Stimulated activated CD4-positive, alpha-beta T cell treated with anti-CD3 and anti-CD28 coated beads, Interleukin-2, amount 100 ng/mL, for 48 hours (primary cell): ENCODE measurements around the gene GRK1.

ENCODE experiments used
- DNase-seq, 2 donors: peaks; one replicate each; pipeline ENCODE4 v3.0.0-alpha.2; 2020

Gene GRK1

DNA sequence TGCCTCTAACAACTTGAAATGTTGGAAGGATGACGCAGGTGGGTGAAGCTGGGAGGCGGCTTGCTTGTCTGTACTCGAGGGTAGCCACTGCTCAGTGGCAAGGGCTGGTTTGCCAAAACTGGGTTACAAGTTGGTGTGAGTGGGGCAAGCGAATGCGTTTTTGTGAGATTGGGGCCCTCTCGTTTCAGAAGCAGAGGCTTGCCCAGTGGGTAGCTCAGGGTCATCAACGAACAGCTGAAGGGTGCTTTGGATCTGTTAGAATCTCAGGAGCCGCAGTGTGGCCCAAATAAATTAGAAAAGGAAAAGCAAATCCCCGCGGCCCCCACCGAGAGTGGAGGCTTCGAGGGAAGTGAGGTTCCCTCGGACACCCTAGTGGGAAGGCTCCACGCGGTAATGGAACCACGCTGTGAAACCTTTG is 16.3 kb upstream of the GRK1 start:
- DNase-seq = no peak

DNA sequence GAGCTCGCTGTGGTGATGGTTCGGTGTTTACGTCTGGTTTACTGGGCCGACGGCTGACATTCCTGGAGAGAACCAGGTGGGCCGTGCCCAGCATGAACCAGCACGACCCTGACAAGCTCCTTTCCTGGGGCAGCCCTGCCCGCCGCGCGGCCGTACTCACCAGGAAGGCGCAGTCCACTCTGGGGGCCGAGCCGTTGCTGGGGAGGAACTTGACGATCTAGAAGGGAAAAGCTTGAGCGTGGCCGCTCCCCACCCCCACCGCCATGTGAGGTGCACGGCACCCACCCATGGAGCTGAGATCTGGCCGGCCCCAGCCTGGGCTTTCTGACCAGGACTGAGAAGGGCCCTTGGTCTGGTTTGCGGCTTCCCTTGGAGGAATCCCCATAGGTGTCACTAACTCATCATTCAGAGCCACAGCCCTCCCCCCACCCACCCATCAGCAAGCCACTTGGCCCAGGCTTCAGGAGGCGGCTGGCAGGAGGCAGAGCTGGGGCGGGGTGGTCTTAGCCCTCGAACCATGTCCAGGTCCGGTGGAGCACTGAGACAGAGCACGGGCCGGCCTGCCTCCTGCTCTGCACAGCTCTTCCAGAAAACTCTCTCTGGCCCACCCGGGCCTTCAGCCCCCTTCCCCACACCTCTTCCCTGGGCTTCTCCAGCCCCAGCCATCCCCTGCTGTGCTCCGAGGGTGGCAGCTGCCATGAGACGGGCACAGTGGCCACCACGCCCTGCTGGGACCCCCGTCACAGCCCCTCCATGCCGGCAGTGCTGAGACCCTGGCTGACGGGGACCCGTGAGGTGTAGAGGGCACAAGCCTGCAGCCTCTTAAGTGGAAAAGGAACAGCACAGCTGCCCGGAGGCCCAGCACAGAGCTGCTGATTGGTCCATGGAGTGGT is 15.3 kb upstream of the GRK1 start:
- no peak for DNase-seq

DNA sequence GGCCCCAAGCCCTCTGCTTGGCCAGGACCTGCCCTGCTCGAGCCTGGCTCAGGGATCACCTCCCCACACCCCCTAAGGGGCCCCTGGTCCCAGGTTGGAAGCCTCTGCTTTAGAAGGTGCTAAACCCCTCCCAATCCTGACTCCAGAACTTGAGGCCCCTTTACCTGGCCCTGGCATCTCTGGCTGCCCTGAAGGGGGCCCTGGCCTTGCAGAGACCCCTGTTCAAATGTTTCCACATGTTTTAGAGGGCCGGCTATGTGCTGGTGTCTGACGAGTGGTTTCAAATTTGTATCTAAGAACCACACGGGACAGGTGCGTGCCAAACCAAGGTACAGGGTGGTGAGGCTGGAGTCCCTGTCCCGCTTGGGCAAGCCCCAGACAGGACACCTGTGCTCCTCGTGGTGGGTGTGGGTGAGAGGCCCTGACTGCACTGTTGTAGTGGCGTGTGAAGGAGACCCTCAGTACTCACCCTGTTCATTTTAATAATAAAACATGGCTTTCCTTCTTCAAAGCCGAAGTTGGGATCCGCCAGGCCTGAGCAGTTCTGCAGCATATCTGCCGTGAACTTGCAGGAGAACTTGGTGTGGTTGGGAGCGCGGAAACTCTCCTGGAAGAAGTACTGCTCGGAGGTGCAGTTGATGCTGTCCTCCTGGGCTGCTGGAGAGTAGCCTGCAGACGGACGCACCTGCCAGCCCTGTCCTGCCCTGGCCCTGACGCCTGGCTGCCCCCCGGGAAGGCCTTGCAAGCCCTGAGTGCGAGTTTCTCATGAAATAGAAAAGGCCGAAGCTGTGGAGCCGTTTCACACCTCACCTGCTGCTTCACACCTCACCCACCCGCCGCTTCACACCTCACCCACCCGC is 14.4 kb upstream of the GRK1 start:
- no peak for DNase-seq

DNA sequence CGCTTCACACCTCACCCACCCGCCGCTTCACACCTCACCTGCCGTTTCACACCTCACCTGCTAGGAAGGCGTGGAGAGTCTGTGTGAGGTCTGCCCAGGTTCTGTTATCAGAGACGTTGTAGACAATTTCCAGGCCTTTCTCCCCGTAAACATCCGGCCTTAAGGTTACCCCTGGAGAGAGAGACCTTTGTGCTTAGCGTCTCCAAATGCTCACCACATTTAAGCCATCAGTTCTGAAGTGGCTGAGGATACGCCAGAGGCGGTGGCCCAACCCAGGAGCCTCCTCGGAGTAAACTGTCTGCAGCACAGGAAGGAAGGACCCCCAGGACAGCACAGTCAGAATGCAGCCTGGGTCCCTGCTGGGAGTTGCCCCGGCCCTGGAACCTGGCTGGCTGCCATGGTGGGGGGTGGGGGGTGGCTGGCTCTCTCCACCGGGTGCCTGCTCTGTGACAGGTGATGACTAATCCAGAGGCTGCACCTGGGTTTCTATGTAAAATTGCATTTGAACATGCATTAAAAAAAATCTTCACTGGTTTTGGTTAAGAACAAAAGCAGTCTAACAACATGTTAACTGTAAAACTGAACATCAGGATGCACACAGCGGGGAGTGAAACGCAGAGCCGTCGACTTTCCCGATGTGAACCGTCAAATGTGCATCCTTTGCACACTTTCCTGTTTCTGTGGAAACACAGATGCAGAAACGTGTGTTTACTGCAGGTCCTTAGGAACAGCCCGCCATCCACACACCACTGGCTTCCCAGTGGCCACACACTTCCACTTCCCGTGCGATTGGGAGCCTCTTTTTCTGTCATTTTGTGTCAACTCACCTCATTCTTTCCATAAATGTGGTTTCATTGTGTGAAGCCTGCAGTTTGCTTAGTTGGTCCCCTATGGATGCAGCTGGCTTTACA is 13.5 kb upstream of the GRK1 start:
- DNase-seq = no peak

DNA sequence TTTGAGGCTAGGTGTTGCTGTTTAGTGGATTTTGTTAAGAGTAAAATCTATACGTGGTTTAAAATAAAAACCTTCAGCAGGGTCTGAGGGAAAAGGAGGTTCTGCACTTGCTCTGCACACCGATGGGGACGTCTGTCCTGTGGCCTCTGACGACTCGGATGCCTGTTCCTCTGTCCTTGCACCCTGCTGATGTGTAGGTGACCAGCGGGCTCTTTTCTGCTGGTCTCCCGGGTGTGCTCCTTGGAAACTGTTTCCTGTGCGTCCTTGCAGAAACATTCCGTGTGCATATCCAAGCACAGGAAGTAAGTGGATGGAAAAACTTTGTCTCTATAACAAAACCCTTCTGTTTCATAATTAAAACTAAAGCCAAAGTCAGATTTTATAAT is 12.9 kb upstream of the GRK1 start:
- DNase-seq = no peak

DNA sequence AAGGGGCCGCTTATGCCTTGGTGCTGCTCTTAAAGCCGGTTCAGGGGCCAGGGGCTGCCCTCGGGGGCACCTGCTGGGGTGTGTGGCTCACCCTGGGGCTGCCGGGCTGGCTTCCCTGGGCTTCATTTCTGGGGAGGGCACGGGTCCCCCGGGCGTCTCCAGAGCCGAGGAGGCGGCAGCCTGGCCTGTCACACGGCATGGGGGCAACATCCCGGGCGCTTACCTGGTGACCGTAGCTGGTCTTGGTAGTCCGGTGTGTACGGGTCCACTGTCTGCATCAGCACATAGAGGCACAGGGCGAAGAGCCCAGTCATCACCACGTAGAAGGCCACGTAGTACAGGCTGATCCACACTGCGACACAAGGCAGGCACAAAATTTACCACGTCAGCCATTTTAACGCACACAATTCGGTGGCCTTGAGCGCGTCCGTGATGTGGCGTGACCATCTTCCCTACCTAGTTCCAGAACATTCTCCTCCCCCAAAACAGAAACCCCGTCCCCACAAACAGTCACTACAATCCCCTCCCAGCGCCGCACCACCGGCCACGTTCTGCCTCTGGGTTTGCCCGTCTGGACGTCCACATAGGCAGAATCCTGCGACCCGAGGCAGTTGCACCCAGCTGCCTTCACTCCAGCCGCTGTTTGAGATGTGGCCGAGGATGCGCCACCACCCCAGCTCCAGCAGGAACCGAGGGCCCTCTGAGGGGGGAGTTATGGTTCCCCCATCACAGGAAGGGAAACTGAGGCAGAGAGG is 12.3 kb upstream of the GRK1 start:
- DNase-seq = no peak

DNA sequence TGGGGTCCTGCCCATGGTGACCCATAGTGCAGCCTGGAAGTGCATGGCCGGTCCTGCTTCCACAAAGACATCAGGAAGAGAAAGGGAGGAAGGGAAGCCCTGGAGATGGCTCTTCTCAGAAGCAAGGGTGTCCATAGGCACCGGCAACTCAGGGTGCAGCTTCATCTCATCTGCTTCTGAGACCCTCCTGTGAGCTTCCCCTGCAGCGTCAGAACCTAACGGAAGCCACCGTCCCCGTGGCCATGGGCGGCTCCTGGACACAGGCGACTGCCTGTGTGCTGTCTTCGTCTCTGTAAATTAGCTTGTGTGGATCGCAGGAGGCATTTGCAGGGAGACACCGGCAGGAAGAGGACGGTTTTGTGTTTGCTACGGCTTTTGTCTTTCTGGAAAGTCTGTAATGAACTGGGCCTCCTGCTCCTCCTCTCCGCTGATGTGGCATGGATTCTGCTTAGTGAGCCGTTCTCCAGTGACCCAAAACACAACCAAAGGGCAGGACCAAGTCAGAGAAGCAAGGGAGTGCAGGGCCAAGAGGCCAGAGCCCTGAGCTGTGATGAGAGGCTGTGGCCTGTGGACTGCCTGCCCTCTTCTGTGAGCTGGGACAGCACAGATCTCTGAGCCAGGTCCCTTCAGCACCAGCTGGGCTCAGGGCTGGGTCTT is 11.5 kb upstream of the GRK1 start:
- DNase-seq = no peak

DNA sequence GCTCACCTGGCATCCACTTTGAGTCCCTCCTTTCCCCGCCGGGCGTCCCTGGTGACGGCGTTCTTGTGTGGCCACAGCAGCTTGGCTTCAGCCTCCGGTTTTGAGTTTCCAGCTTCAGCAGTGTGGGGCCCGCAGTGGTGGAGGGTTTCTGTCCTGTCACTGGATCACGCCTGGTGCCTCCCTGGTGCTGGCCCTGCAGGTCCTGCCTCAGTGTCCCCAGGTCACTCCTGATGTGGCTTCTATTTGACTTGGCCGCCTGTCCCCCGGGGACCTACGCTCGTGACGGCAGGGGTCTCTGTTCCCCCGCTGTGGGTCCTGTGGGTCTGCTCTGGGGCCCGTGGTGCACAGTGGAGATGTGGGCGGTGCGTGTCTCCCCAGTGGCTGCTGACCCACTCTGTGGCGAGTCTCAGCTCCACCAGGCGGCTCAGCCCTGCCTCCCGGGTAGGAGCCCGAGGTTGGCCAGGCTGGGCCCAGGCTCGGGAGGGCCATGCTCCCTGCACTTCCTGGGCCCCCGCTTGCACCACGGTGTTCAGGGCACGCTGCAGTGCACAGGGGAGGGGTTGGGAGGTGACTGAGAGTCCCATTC is 10.9 kb upstream of the GRK1 start:
- no peak for DNase-seq

DNA sequence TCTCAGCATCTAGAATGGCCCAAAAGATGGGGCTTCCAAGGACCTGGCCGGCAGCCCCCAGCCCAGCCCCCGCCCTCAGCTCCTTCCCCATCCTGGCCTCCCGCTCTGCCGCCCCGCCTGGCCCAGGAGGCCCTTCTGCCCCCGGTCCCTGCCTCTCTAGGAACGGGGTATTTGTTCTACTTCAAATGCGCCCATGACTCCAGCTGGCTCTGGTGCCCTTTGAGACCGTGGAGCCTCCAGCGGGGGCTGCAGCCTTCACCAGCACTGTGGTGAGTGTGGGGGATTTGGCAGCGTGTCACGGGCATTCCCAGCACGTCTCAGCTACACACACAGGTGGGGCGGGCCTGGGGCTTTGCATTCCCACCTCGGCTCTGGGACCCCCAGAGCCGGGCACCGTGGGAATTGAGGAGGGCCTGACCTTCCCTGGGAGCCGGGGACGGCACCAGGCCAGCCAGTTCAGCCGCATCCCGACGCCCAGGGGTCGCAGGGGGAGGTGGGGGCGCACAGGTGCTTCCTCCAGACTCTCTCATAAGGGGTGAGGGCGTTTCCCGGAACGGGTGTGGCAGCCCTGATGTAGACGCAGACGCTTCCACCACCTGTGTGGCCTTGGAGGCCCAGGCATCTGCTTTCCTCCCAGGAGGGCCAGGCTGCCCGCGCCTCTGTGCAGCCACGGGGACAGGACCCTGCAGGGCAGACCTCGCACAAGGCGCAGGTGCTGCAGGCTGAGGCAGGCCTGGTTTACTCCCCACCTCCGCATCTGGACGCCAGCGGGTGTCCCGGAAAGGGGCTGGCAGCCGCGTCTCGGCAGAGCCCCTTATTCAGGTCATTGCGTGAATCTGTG is 10.0 kb upstream of the GRK1 start:
- no peak for DNase-seq

DNA sequence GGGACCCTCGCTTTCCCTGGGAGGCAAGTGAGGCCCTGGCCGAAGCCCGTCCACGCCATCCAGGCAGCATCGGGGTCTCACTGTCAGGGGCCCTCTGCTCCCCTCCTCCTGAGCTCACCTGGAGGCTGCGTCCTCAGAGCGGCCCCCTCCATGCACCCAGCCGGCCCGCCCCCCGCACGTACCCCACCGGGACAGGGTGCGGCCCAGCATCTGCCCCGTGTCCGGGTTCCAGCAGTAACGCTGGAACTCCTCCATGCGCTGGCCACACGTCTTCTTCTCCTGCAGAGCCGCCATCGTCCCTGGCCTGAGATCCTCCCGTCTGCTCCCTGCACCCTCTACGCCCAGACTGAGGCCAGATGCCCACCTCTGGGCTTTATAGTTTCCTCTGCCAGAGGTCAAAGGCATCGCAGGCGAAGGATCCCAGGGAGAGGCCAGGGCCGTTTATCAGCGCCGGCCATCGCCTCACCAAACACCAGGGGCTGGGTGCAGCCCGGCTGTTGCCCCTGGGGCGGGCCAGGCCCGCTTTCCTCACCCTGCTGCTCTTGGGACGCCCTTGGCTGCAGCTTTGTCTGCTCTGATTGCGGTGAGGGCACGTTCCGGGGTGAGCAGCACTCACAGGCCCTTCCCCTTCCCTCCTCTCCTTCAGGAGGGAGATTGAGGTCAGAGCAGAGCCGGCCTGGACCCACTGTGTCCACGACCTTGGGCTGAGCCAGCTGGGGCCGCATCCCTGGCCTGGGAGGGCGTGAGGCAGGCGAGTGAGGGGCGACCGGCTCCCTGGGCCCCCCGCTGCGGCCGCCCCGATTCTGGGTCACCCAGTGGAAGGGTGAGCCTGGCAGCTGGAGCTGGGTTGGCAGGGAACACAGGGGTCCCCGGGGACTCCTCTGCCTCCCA is 8.9 kb upstream of the GRK1 start, which contains the start of gene ATP4B:
TSS of gene ATP4B (minus strand) at position 348 of the 891 bp plus-strand sequence. CDS start at position 294, 54 bp downstream.
- no peak for DNase-seq

DNA sequence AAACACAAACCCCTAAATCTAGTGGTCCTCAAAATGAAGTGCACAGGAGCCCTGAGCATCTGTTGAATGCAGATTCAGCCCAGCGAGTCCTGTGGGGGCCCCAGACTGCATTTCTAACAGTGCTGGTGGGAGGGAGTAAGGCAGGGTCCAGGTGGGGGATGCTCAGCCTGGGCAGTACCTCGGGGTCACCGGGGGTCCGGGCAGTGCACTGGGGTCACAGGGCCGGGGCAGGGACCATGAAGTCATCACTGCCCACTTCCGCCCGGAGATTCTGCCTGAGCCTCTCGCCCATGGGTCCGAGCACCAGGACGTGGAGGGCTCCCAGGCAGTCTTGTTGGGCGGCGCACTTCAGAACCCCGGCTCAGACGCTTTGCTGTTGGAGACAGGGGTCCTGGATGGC is 8.2 kb upstream of the GRK1 start:
- DNase-seq = no peak

DNA sequence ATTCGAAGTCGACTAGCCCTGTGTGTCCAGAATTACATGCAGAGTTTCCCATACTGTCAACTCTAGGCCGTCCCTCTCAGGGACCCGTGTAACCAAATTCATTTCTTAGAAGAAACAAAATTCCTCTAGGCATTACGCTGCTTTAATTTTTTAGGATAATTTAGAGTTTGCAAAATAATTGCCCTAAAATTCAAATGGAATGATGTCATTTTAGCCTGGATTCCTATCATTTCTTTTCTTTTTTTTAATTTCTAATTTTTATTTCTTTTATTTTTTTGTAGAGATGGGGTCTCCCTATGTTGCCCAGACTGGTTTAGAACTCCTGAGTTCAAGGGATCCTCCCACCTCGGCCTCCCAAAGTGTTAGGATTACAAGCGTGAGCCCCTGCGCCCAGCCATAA is 7.7 kb upstream of the GRK1 start:
- DNase-seq = no peak

DNA sequence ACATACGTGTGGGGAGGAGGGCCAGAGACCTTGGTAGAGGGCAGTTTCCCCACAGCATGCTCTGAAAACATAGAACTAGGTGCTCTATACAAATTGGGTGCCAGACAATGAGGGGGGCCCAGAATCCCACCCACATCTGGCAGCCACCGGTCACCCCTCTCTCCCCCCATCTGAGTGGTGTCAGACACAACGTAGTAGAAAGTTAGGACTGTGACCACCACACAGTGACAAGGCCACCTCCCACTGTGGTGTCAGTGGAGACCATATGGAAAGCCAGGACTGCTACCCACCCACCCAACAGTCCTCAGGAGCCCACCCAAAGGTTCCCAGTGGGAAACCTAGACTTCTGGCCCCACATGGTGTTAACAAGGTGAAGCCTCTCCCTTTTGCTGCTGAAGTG is 7.0 kb upstream of the GRK1 start:
- DNase-seq = no peak

DNA sequence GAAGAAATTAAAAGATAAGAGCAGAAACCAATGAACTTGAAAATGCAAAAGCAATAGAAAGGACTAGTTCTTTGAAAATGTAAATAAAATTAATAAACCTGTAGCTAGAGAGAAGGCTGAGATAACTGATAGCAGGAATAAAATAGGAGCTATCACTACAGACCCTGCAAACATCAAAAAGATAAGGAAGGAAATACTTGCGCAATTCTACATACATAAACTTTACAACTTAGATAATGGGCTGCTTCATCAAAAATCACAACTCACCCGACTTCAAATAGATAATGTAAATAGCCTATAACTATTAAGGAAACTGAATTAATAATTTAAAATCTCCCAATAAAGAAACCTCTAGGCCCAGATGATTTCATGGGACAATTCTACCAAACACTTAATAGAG is 5.5 kb upstream of the GRK1 start:
- no peak for DNase-seq

DNA sequence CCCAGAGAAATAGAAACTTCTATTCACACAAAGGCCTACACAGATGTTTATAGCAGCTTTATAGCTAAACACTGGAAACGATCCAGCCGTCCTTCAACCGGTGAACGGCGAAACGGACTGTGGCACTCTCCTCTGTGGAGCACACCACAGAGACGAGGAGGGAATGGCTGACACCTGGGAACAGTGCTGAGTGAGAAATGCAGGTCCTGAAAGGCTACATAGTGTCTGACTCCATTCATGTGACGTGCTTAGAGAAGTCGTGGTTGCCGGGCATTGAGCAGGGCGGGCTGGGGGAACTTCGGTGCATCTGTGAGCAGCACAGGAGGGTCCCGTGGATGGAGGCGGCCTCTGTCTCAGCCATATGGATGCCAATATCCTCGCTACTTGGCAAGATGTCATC is 3.1 kb upstream of the GRK1 start:
- DNase-seq = no peak

DNA sequence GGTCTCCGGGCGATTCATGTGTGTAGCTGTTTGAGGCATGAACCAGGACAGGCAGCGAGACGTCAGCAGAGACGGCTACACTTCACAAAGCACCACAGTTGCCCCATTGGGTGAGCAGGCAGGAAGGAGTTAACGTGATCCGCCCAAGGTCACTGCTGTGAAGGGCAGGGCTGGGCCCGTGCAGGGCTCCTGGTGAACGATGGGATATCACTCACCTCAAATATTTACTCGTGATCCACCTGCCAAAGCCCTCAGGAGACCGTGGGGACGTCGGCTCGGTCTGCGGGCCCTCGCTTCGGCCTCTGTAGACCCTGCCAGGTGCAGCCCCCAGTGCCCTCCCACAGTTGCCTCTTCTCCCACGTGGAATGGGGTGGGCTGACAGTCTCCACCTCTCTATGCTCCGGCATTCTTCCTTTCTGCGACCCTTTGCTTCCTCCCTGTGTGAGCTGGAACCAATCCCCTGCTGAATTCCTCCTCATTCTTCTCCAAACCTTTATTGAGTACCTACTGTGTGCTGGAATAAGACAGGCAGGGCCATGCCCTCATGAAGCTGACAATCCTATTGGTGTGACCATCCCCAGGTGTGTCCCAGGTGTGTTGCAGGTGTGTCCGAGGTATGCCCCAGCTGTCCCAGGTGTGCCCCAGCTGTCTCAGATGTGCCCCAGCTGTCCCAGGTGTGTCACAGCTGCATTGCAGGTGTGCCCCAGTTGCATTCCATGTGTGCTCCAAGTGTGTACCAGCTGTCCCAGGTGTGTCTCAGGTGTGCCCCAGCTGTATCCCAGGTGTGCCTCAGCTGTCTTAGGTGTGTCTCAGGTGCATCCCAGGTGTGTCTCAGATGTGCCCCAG is 2.0 kb upstream of the GRK1 start:
- no peak for DNase-seq

DNA sequence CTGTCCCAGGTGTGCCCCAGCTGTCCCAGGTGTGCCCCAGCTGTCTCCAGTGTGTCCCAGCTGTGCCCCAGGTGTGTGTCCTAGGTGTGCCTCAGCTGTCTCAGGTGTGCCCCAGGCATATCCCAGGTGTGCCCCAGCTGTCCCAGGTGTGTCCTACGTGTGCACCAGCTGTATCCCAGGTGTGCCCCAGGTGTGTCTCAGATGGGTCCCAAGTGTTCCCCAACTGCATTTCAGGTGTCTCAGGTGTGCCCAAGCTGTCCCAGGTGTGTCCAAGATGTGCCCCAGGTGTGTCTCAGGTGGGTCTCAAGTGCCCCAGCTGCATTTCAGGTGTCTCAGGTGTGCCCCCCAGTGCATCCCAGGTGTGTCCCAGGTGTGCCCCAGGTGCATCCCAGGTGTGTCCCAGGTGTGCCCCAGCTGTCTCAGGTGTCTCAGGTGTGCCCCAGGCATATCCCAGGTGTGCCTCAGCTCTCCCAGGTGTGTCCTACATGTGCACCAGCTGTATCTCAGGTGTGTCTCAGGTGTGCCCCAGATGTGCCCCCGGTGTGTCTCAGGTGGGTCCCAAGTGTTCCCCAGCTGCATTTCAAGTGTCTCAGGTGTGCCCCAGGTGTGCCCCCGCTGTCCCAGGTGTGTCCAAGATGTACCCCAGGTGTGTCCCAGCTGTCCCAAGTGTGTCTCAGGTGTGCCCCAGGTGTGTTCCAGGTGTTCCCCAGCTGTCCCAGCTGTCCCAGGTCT is 1.3 kb upstream of the GRK1 start:
- no peak for DNase-seq

DNA sequence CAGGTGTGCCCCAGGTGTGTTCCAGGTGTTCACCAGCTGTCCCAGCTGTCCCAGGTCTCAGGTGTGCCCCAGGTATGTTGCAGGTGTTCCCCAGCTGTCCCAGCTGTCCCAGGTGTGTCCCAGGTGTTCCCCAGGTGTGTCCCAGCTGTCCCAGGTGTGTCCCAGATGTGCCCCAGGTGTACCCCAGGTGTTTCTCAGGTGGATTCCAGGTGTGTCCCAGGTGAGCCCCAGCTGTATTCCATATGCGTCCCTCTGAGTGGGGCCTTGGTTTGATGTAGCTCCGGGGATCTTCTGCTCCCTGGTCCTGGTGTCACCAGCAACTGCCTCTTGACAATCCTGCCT is 719 bp upstream of the GRK1 start:
- no peak for DNase-seq
